Activated naive CD4-positive, alpha-beta T cell treated with Interleukin-2 at 50 U/mL for 16 hours (primary cell): ENCODE data around the gene HLX.
A peak's percentile ranks its signal among the peaks of the same experiment; 100 is the strongest.

Source experiments
- DNase-seq: peaks from one replicate; pipeline ENCODE4 v3.0.0-alpha.2; 2020

HLX gene

GRCh38 chr1:220879076-220879508 is at the start of gene HLX:
Gene HLX, plus strand, starts transcription at chr1:220879443. Its CDS starts 415 bp downstream, at chr1:220879858.
- peak; percentile 13 for DNase-seq

GRCh38 chr1:220833436-220833835 is 45.8 kb upstream of the HLX start:
- no peak for DNase-seq

GRCh38 chr1:220834155-220834870 is 44.9 kb upstream of the HLX start:
- no peak for DNase-seq

- DNase-seq, result no peak
These were observed 40.7 kb upstream of the HLX start for GRCh38 chr1:220838578-220838977.

- no peak for DNase-seq
These were observed 39.8 kb upstream of the HLX start for GRCh38 chr1:220839474-220839873.

GRCh38 chr1:220841293-220841692 is 38.0 kb upstream of the HLX start:
- no peak for DNase-seq

- no peak for DNase-seq
These were observed 35.7 kb upstream of the HLX start for GRCh38 chr1:220843481-220844011.

GRCh38 chr1:220852408-220852807 is 26.8 kb upstream of the HLX start:
- no peak for DNase-seq

- no peak for DNase-seq
These were observed 6.9 kb upstream of the HLX start for GRCh38 chr1:220872296-220872695.

GRCh38 chr1:220873087-220873486 is 6.2 kb upstream of the HLX start:
- DNase-seq, result no peak

- DNase-seq, result no peak
These were observed 5.2 kb upstream of the HLX start for GRCh38 chr1:220873868-220874655.

- no peak for DNase-seq
These were observed 4.0 kb upstream of the HLX start for GRCh38 chr1:220875260-220875659.

GRCh38 chr1:220876511-220877376 is 2.5 kb upstream of the HLX start:
- no peak for DNase-seq

- no peak for DNase-seq
These were observed 1.7 kb upstream of the HLX start for GRCh38 chr1:220877377-220878095.

- DNase-seq, result no peak
These were observed 810 bp upstream of the HLX start for GRCh38 chr1:220878191-220879075.

- DNase-seq, result no peak
These were observed 492 bp downstream of the HLX start for GRCh38 chr1:220879509-220880361.

GRCh38 chr1:220880362-220880670 is 1.1 kb downstream of the HLX start:
- no peak for DNase-seq

- DNase-seq, result no peak
These were observed 1.7 kb downstream of the HLX start for GRCh38 chr1:220880726-220881506.

- DNase-seq, result no peak
These were observed 3.0 kb downstream of the HLX start for GRCh38 chr1:220882061-220882891.
